T-helper 2 cell treated with Interferon-gamma antibody and Interleukin-4, amounts not matched to agents 5 μg/mL and 100 μg/mL, for 36 hours (primary cell): ENCODE data around the gene DCC.
"Not testable (repeated sequence)": the region's sequence is repeated elsewhere in the genome, so short reads cannot be mapped to it uniquely, and the experiment has no call there.

Experiments used
- DNase-seq: peaks from one replicate; pipeline ENCODE4 v3.0.0; 2021; ENCODE audit warnings: low spot score
- H3K27ac Mint-ChIP-seq: one replicate; pipeline ENCODE4 v1.8.0; 2021; ENCODE audit warnings: mild to moderate bottlenecking, mixed read lengths
- H3K27me3 Mint-ChIP-seq: one replicate; pipeline ENCODE4 v1.8.0; 2021; ENCODE audit warnings: low read depth, mixed read lengths
- H3K36me3 Mint-ChIP-seq: one replicate; pipeline ENCODE4 v1.8.0; 2021; ENCODE audit warnings: low read depth, mixed read lengths
- H3K4me1 Mint-ChIP-seq: one replicate; pipeline ENCODE4 v1.8.0; 2021; ENCODE audit warnings: low read depth, mixed read lengths
- H3K4me3 Mint-ChIP-seq: one replicate; pipeline ENCODE4 v1.8.0; 2022; ENCODE audit warnings: mild to moderate bottlenecking, moderate library complexity, mixed read lengths
- H3K9me3 Mint-ChIP-seq: one replicate; pipeline ENCODE4 v1.8.0; 2021; ENCODE audit warnings: mixed read lengths

The DCC gene

DNA sequence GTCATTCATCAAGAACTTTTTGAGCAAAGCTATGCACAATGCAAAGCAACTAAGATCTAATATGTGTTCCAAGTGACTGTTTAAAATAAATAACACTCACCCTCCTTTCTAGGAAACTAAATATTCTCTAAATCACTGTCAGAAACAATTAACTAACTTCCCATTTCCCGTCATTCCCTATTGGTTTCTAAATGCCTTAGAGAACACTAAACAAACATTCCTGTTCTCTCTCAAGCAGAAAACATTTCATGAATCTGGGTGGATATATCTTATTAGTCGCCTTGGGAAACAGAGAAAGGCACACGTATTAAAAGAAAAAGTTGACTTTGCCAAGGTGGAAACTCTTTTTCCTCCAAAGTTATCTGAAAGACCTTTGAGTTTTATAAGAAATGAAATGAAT lies 1149.3 kb downstream of the DCC start:
- no peaks in the 10 kb centered on the region for H3K36me3 Mint-ChIP-seq
- no peak overlapping the region for H3K27ac Mint-ChIP-seq
- DNase-seq, result no peak
- H3K9me3 Mint-ChIP-seq, result peaks cover 8% of the 10 kb centered on the region
- no peaks in the 10 kb centered on the region for H3K27me3 Mint-ChIP-seq
- no peak overlapping the region for H3K4me3 Mint-ChIP-seq
- H3K4me1 Mint-ChIP-seq, result no peaks in the 10 kb centered on the region

DNA sequence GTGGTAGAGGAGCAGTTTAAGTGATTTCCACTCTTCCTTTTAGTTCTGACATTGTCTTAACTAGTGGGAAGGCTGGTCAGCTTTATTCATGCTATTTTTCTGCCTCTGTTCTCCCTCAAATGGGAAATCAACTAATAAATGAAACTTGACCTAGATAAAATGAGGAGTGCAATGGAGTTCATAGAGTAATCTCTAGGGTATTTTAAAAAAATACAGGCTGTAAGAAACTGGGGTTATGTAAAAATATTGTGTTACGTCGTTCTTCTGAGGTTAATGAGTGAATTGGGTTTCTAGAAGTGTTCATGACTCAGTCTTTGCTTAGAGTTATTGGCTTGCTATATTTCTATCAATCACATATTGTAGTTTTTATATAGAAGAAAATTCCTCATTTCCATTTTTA lies 1150.0 kb downstream of the DCC start:
- Mint-ChIP-seq H3K27ac (no peak overlapping the region), H3K27me3 (no peaks in the 10 kb centered on the region), H3K9me3 (peaks cover 12% of the 10 kb centered on the region), H3K4me3 (no peak overlapping the region), H3K4me1 (no peaks in the 10 kb centered on the region), H3K36me3 (no peaks in the 10 kb centered on the region)
- no peak for DNase-seq

DNA sequence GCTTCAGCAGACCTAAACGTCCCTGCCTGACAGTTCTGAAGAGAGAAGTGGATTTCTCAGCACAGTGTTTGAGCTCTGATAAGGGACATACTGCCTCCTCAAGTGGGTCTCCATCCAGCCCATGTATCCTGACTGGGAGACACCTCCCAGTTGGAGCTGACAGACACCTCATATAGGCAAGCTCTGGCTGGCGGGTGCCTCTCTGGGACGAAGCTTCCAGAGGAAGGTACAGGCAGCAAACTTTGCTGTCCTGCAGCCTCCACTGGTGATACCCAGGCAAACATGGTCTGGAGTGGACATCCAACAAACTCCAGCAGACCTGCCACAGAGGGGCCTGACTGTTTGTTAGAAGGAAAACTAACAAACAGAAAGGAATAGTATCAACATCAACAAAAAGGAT lies 1156.0 kb downstream of the DCC start:
- Mint-ChIP-seq H3K4me3 (no peak overlapping the region), H3K27ac (no peak overlapping the region), H3K27me3 (no peaks in the 10 kb centered on the region), H3K36me3 (no peaks in the 10 kb centered on the region), H3K9me3 (peaks cover 14% of the 10 kb centered on the region), H3K4me1 (no peaks in the 10 kb centered on the region)
- DNase-seq, result no peak

DNA sequence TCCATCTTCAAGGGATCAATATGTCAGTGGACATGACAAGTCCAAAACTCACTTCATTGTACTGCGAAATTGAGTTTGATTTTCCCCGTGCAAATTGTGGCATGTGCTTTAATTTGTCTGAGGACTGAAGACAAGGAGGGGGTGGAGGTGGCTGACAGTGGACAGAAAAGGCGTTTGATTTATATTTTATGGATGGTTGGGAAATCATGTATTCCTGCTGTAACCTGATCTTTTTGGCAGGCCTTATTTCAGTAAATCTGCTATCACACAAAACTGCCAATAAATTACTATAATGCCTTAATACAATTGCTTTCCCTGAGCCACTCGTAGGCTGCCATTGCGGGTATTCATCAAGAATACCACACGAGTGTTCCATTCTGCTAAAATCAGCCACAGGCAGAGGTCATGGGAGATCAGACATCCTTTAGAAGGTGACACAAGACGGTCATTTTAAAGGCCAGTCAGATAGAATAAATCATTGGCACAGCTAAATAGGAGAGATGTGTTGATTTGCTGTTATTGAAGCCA lies 1164.0 kb downstream of the DCC start:
- no peak for DNase-seq
- no peak overlapping the region for H3K27ac Mint-ChIP-seq
- H3K4me1 Mint-ChIP-seq, result no peaks in the 10 kb centered on the region
- H3K27me3 Mint-ChIP-seq, result no peaks in the 10 kb centered on the region
- no peaks in the 10 kb centered on the region for H3K36me3 Mint-ChIP-seq
- peaks cover 18% of the 10 kb centered on the region for H3K9me3 Mint-ChIP-seq
- H3K4me3 Mint-ChIP-seq, result no peak overlapping the region

DNA sequence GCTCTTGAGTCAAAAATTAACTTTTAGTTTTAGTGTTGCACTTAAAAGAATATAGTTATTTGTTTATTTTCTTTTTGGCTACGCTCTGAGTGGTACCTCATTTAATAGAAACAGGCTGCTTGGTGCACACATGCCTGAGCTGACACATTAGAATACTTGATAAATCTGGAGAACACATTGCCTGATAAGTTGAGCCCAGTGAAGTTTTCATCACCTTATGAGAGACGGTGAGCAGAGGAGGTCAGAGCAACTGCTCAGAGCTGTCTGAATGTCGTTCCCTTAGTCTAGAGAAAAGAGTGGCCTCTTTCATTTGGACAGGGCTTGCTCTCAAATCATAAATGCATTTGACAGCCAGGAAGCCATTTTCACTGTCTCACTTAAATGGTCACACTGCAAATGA lies 1168.5 kb downstream of the DCC start:
- peaks cover 6% of the 10 kb centered on the region for H3K9me3 Mint-ChIP-seq
- H3K4me3 Mint-ChIP-seq, result no peak overlapping the region
- no peak for DNase-seq
- no peak overlapping the region for H3K27ac Mint-ChIP-seq
- no peaks in the 10 kb centered on the region for H3K36me3 Mint-ChIP-seq
- H3K27me3 Mint-ChIP-seq, result no peaks in the 10 kb centered on the region
- no peaks in the 10 kb centered on the region for H3K4me1 Mint-ChIP-seq

DNA sequence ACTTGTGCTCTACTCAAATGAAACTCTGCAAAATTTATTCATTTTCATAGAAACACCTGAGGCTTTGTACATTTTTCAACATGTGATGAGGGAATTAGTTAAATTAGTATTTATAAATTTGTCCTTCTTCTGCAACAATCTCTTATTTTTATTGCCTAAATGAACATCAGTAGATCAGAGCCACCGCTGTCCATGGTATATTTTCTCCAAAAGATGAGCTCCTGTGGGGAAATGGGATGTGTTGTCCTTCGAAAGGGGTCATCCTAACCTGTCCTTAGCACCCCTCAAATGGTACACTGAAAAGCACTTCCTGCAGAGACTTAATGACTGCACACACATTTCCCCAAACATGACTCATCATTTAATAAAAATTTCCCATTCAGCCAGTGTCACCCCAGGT lies 1169.9 kb downstream of the DCC start:
- H3K4me1 Mint-ChIP-seq, result no peaks in the 10 kb centered on the region

DNA sequence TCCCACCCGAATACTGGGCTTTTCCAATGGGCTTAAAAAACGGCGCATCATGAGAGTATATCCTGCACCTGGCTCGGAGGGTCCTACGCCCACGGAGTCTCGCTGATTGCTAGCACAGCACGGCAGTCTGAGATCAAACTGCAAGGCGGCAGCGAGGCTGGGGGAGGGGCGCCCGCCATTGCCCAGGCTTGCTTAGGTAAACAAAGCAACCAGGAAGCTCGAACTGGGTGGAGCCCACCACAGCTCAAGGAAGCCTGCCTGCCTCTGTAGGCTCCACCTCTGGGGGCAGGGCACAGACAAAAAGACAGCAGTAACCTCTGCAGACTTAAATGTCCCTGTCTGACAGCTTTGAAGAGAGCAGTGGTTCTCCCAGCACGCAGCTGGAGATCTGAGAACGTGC lies 1171.7 kb downstream of the DCC start:
- not testable (repeated sequence) for H3K4me1 Mint-ChIP-seq, DNase-seq, H3K4me3 Mint-ChIP-seq, H3K27me3 Mint-ChIP-seq, H3K36me3 Mint-ChIP-seq, H3K27ac Mint-ChIP-seq, H3K9me3 Mint-ChIP-seq

More for the DNA sequence above, 1169.9 kb downstream of the DCC start:
- Mint-ChIP-seq H3K9me3 (peaks cover 3% of the 10 kb centered on the region), H3K27ac (no peak overlapping the region), H3K27me3 (no peaks in the 10 kb centered on the region), H3K36me3 (no peaks in the 10 kb centered on the region), H3K4me3 (no peak overlapping the region)
- DNase-seq, result no peak

DNA sequence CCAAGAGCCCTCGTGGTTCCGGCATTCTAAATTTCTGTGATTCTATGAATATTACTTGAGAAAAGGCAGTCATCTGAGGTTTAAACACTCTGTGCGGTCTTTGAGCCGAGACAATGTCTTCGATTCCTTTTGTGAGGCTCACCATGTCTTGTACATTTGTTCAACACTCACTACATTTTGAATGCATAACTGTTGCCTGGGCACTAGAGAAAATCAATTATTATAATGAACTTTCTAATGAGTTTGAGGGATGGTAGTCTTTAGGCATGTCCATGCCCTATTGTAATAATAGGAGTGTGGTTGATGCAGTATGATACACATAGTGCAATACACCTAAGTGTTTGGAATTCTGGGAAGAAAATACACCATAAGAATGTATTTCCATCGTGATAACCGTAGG lies 1181.1 kb downstream of the DCC start:
- Mint-ChIP-seq H3K27me3 (no peaks in the 10 kb centered on the region), H3K36me3 (no peaks in the 10 kb centered on the region), H3K4me3 (no peak overlapping the region), H3K27ac (no peak overlapping the region), H3K4me1 (no peaks in the 10 kb centered on the region), H3K9me3 (peaks cover 3% of the 10 kb centered on the region)
- DNase-seq, result no peak

DNA sequence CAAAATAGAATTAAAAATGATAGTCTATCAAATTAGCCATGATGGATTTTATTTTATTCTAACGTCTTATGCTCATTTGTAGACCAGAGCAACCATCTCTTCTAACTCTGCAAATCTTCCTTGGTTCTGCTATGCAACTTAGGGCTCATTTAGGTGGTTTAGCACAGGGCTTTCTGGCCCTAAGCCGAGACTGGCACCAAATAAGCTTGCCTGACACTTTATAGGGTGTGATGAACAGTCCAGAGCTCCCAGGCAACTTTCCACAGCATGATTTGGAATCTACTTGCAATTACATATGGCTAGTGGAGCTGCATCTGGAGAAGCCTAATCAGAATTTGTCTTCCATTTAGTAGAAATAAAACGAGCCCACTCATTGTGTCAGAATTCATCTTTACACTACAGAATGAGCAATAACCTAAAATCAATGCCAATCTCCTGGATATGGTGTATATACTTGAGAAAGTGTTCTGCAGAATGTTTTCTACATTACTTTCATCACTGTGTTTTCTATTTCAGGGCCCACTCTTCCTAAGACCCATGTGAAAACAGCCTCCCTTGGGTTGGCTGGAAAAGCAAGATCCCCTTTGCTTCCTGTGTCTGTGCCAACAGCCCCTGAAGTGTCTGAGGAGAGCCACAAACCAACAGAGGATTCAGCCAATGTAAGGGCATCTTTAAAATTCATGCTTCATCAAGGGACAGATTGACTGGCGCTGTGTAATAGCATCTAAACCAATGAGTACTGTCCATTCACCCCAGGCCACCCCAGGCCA lies 1186.3 kb downstream of the DCC start:
- Mint-ChIP-seq H3K27ac (no peak overlapping the region), H3K36me3 (no peaks in the 10 kb centered on the region), H3K9me3 (no peaks in the 10 kb centered on the region), H3K4me3 (no peak overlapping the region), H3K4me1 (no peaks in the 10 kb centered on the region), H3K27me3 (no peaks in the 10 kb centered on the region)
- DNase-seq, result no peak

DNA sequence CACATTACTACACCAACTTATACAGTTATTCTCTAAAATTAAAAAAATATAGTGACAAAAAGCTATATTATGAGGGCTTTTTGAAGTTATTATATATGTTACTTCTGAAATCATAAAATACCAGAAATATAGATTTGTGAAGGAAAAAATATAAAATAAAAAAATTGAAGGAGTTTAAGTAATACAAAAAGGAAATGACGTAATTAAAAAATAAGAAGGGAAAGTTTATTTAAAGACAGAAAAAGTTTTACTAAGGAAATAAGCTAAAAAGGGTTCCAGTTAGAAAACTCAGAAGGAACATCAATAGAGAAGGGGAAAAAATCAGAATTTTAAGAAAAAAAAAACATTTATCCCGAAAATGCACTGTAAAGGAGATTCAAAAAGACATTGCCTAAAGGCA lies 1187.4 kb downstream of the DCC start:
- no peaks in the 10 kb centered on the region for H3K4me1 Mint-ChIP-seq
- no peaks in the 10 kb centered on the region for H3K9me3 Mint-ChIP-seq
- no peaks in the 10 kb centered on the region for H3K36me3 Mint-ChIP-seq

DNA sequence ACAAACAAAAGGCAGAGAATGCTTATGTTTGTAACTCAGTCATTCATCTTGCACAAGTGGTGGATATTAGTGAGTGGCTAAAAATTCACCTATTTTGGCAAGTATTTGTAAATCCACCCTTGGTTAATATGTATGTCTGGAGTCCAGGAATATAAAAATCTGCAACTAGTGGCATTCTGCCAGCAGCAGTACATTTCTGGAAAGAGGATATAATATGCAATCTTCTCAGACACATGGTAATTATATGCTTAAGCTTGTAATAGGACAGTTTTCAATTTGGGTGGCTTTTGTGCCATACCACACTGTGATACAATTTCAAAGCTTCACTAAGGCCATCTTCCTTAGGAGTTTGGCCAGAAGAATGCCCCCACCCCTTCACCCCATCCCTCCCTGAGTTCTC lies 1191.2 kb downstream of the DCC start:
- Mint-ChIP-seq H3K27me3 (no peaks in the 10 kb centered on the region), H3K9me3 (peaks cover 8% of the 10 kb centered on the region), H3K36me3 (no peaks in the 10 kb centered on the region), H3K27ac (no peak overlapping the region), H3K4me3 (no peak overlapping the region), H3K4me1 (no peaks in the 10 kb centered on the region)
- DNase-seq, result no peak

More for the DNA sequence above, 1187.4 kb downstream of the DCC start:
- no peaks in the 10 kb centered on the region for H3K27me3 Mint-ChIP-seq
- DNase-seq, result no peak
- H3K4me3 Mint-ChIP-seq, result no peak overlapping the region
- no peak overlapping the region for H3K27ac Mint-ChIP-seq

DNA sequence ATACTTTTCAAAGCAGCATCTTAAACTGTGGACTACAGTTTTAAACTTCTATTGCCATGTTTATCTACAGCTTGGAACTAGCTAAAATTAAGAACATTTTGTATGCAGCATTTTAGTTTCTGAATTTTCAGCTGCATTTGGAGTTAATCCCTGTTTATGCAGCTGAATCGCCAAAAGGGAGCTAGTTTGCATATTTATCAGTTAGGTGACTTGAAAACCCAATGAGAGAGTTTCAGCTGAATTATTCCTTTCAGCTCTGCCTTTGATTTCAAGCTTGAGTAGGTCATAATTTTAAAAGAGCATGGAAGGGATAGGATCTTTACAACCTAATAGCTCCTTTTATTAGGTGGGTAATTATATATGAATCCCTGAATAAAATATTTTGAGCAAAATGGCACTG lies 1191.9 kb downstream of the DCC start:
- H3K4me3 Mint-ChIP-seq, result no peak overlapping the region
- H3K4me1 Mint-ChIP-seq, result no peaks in the 10 kb centered on the region
- peaks cover 8% of the 10 kb centered on the region for H3K9me3 Mint-ChIP-seq
- no peak overlapping the region for H3K27ac Mint-ChIP-seq
- DNase-seq, result no peak
- no peaks in the 10 kb centered on the region for H3K36me3 Mint-ChIP-seq
- no peaks in the 10 kb centered on the region for H3K27me3 Mint-ChIP-seq

DNA sequence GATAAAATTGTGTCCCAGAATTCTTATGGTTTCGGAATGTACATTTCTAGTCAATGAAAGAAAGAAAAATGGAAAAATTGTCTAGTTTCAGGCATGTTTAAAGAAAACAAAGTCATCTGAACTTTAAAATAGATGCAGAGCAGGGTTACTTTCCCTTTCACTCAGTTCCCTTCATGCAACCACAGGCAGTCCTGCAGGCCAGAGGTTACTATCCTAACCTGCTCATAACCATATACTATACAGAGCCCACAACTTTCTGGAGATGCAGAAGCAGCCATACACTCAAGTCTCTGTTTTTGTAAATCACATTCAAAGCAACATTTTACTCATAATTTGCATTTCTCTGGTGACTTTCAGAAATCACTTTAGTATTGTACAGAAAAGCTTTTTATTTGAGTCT lies 1194.2 kb downstream of the DCC start:
- Mint-ChIP-seq H3K27ac (no peak overlapping the region), H3K36me3 (no peaks in the 10 kb centered on the region)

DNA sequence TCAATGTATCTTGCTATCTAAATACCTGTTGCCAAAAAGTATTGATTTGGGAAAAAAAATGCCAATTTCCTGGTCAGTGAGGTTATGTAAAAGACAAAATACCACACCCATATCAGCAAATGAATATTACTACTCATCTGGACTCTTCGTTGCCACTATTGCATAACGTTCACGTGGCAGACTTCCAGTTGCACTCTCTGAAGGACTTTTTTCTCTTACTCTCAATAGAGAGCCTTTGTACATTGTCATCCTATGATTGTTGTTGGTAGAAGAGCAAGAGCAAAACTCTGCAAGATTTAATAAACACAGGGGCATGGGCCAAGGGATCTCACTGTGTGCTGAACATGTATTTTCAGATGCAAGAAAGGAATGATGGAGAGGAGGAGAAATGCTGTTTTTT lies 1194.7 kb downstream of the DCC start:
- Mint-ChIP-seq H3K36me3 (no peaks in the 10 kb centered on the region), H3K9me3 (peaks cover 8% of the 10 kb centered on the region), H3K4me1 (no peaks in the 10 kb centered on the region), H3K27me3 (no peaks in the 10 kb centered on the region), H3K27ac (no peak overlapping the region), H3K4me3 (no peak overlapping the region)
- no peak for DNase-seq

More for the DNA sequence above, 1194.2 kb downstream of the DCC start:
- Mint-ChIP-seq H3K4me3 (no peak overlapping the region), H3K4me1 (no peaks in the 10 kb centered on the region), H3K27me3 (no peaks in the 10 kb centered on the region), H3K9me3 (peaks cover 8% of the 10 kb centered on the region)
- no peak for DNase-seq

DNA sequence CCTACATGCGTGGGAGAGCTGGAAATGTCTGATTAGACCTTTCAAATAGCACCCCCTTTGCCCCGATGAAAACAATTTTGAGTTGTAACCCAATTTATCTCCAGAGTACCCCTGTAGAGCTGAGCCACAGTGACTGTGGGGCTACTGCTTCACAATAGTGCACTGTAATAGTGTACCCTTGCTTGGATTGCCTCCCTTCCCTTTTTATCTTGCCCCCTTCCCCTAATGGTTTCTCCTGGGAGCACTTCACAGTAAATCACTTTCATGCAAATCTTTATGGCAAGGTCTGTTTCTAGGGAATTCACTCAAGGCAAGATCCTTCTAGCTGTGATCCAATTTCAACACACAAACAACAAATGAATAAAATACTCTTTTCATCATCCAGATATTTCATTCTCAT lies 1196.9 kb downstream of the DCC start:
- DNase-seq, result no peak
- Mint-ChIP-seq H3K36me3 (no peaks in the 10 kb centered on the region), H3K9me3 (peaks cover 8% of the 10 kb centered on the region), H3K4me3 (no peak overlapping the region), H3K27ac (no peak overlapping the region), H3K27me3 (no peaks in the 10 kb centered on the region), H3K4me1 (no peaks in the 10 kb centered on the region)
